ENCODE results near the gene ADGRL1.

The ADGRL1 gene

GRCh38 chr19:14112051-14112808 lies 93.7 kb downstream of the ADGRL1 start:
- DNase-seq (ENCODE audit: low read depth): no peak

GRCh38 chr19:14111486-14111885 lies 94.5 kb downstream of the ADGRL1 start:
- no peak for DNase-seq (ENCODE audit: low read depth)

- DNase-seq (ENCODE audit: low read depth): no peak
Observed at GRCh38 chr19:14110650-14111049, 95.3 kb downstream of the ADGRL1 start.

GRCh38 chr19:14107581-14108461 lies 98.1 kb downstream of the ADGRL1 start:
- DNase-seq (ENCODE audit: low read depth): no peak

- DNase-seq (ENCODE audit: low read depth): no peak
Observed at GRCh38 chr19:14106840-14107239, 99.1 kb downstream of the ADGRL1 start.

- no peak for DNase-seq (ENCODE audit: low read depth)
Observed at GRCh38 chr19:14105680-14106079, 100.3 kb downstream of the ADGRL1 start.

GRCh38 chr19:14103310-14103709 lies 102.7 kb downstream of the ADGRL1 start:
- DNase-seq (ENCODE audit: low read depth): no peak

- no peak for DNase-seq (ENCODE audit: low read depth)
Observed at GRCh38 chr19:14102756-14103155, 103.2 kb downstream of the ADGRL1 start.

- DNase-seq (ENCODE audit: low read depth): no peak
Observed at GRCh38 chr19:14102102-14102696, 103.8 kb downstream of the ADGRL1 start.

- no peak for DNase-seq (ENCODE audit: low read depth)
Observed at GRCh38 chr19:14101003-14101545, 104.9 kb downstream of the ADGRL1 start.

All from CMK (cell line).